Psoas muscle (tissue), 8 donors: ENCODE measurements around the gene DDX27. TPM values are rescaled to one million over a fixed set of nuclear protein-coding genes. Genes with fewer than 3 reads are reported as not detected.

Source experiments
- ATAC-seq, 4 donors: fragments of 200-7000 bp; cut with Tn5 transposase; one replicate each; pipeline ENCODE4 v1.9.1; 2020; ENCODE audit warnings: moderate library complexity in 3 of 4, mild to moderate bottlenecking in 2 of 4
- DNase-seq, 2 donors: peaks; one replicate each; pipeline ENCODE4 v3.0.0-alpha.2; 2020
- H3K27ac ChIP-seq: fragments of 200-600 bp; one replicate; pipeline ENCODE4 v1.8.0; 2022
- H3K27me3 ChIP-seq, 3 donors: fragments of 200-600 bp in 1 of 3; one replicate each; pipeline versions ENCODE4 v1.6.1 to v1.8.0; 2013 to 2022; ENCODE audit warnings: low read length in 2 of 3, mild to moderate bottlenecking in 2 of 3, moderate library complexity in 1 of 3; ENCODE audit not compliant: insufficient read depth in 3 of 3
- H3K36me3 ChIP-seq, 2 donors: fragments of 200-600 bp in 1 of 2; one replicate each; pipeline versions ENCODE4 v1.6.1 to v1.8.0; 2013 to 2022; ENCODE audit warnings: low read depth in 1 of 2, mild to moderate bottlenecking in 1 of 2, moderate library complexity in 1 of 2; ENCODE audit not compliant: insufficient read depth in 1 of 2
- H3K4me1 ChIP-seq: fragments of 200-600 bp; one replicate; pipeline ENCODE4 v1.8.0; 2022
- H3K4me3 ChIP-seq: fragments of 200-600 bp; one replicate; pipeline ENCODE4 v1.8.0; 2022; ENCODE audit warnings: mild to moderate bottlenecking
- H3K9me3 ChIP-seq: fragments of 200-600 bp; one replicate; pipeline ENCODE4 v1.8.0; 2022
- WGBS, 3 donors: extraction: QIAGEN DNeasy Blood & Tissue Kit; methylation state at CpG; one replicate each; pipeline versions ENCODE4 v1.1.6 to v1.1.7; 2013; 5-methylcytosine and 5-hydroxymethylcytosine counted together
- intact Hi-C, 2 donors: fragments of 100-400 bp; cut with DNase I; formaldehyde crosslinking; loops; one replicate each; pipeline versions ENCODE4 v1.11.0 to v1.14.2; 2022
- polyA plus RNA-seq, 3 donors: library from polyadenylated mRNA; stranded (reverse); fragments of 200-250 nt; gene quantifications; one replicate each; pipeline ENCODE4 v1.2.3, GENCODE V29; 2013
- total RNA-seq, 4 donors: library from RNA; stranded (reverse); fragmentation: NEBNext Ultra II Directional in 2 of 4; extraction: Animal tissue kit (Norgen Biotek cat#: 25700) in 2 of 4; gene quantifications; one replicate each; pipeline versions ENCODE4 v1.2.1 to v1.2.4, GENCODE V29; 2021 to 2023
- TF ChIP-seq, protein P1 (sequence below): fragments of 200-600 bp; IDR thresholded peaks from one replicate; pipeline ENCODE4 v1.8.0; 2022; ENCODE audit warnings: antibody characterized with exemption
- donor health status: healthy with polysubstance abuse.
- donor health status: DM: no; HTN: no; CAD: no; lungs with moderate emphysema.
- donor health status: Bipolar disorder and iron deficiency.
- donor health status: healthy.
- donor health status: DM: yes; HTN: yes; CAD: no.
- donor health status: DM: no; HTN: no; CAD: no.
- donor health status: DM: no; HTN: no; CAD: no.
- donor health status: DM: yes; HTN: yes; CAD: no.

DDX27 gene
- total and polyA plus RNA-seq, 7 donors, result 19.4 to 62.9 (median 30.5) TPM

DNA sequence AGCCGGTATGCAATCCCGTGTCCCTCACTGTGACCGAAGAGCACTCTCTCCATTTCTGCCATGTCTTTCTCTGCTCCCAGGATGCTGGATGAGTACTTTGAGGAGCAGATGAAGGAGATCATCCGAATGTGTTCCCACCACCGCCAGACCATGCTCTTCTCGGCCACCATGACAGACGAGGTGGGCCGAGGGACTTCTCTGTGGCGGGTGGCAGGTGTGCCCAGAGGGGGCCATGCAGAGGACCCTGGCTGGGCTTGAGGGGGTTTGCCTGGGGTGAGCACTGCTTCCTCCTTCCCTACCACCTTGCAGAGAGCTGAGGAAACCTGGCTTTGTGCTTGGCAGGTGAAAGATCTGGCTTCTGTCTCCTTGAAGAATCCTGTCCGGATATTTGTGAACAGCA lies 14.0 kb downstream of the DDX27 start:
- Histone ChIP-seq H3K9me3 (no peaks in the 10 kb centered on the region), H3K4me3 (no peak overlapping the region), H3K36me3 (peaks cover 21 to 96% of the 10 kb centered on the region in 2 donors), H3K27me3 (no peaks in the 10 kb centered on the region), H3K4me1 (no peaks in the 10 kb centered on the region), H3K27ac (no peak overlapping the region)
- WGBS, 3 donors, result 91 to 94% (median 92%) methylated on average over 10 of the region's 10 CpGs
- intact Hi-C loops, result no loop called here
- DNase-seq, result no peak
- TF ChIP-seq, protein P1, sequence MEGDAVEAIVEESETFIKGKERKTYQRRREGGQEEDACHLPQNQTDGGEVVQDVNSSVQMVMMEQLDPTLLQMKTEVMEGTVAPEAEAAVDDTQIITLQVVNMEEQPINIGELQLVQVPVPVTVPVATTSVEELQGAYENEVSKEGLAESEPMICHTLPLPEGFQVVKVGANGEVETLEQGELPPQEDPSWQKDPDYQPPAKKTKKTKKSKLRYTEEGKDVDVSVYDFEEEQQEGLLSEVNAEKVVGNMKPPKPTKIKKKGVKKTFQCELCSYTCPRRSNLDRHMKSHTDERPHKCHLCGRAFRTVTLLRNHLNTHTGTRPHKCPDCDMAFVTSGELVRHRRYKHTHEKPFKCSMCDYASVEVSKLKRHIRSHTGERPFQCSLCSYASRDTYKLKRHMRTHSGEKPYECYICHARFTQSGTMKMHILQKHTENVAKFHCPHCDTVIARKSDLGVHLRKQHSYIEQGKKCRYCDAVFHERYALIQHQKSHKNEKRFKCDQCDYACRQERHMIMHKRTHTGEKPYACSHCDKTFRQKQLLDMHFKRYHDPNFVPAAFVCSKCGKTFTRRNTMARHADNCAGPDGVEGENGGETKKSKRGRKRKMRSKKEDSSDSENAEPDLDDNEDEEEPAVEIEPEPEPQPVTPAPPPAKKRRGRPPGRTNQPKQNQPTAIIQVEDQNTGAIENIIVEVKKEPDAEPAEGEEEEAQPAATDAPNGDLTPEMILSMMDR, result no peak
- no peak for ATAC-seq

DNA sequence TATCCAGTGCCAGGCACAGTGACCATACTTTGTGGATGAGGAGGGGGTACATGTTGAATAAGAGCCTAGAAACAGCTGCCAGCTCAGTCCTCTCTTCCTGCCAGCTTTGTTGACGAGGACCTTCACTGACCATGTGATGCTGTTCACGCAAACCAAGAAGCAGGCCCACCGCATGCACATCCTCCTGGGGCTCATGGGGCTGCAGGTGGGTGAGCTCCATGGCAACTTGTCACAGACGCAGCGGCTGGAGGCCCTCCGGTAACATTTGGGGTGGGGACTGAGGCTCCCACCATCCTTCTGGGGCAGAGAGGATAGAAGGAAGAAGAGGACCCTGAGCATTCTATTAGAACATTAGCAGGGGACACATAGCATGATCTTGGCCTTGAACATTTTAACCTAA lies 15.6 kb downstream of the DDX27 start:
- TF ChIP-seq, protein P1, result no peak
- Histone ChIP-seq H3K9me3 (no peaks in the 10 kb centered on the region), H3K36me3 (peaks cover 29 to 96% of the 10 kb centered on the region in 2 donors), H3K27me3 (no peaks in the 10 kb centered on the region), H3K4me1 (no peaks in the 10 kb centered on the region), H3K4me3 (no peak overlapping the region), H3K27ac (no peak overlapping the region)
- DNase-seq (no peak), ATAC-seq (no peak)
- intact Hi-C loops, result no loop called here
- WGBS, 3 donors, result 85 to 91% (median 87%) methylated on average over 6 of the region's 6 CpGs

DNA sequence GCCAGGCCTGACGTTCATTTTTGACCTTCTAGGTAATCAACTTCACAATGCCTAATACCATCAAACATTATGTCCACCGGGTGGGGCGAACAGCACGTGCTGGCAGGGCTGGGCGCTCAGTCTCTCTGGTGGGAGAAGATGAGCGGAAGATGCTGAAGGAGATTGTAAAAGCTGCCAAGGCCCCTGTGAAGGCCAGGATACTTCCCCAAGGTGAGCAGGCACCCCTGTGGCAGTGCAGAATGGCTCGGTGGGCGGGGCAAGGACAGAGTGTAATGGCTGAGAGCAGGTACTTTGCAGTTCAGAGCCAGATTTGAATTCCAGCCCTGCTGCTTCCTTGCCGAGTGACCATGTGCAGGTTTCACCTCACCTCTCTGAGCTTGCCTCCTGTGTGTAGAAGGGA lies 17.1 kb downstream of the DDX27 start:
- no peak for DNase-seq
- intact Hi-C loops, result no loop called here
- Histone ChIP-seq H3K4me1 (no peaks in the 10 kb centered on the region), H3K4me3 (no peak overlapping the region), H3K9me3 (no peaks in the 10 kb centered on the region), H3K27me3 (no peaks in the 10 kb centered on the region), H3K36me3 (peaks cover 24 to 96% of the 10 kb centered on the region in 2 donors), H3K27ac (no peak overlapping the region)
- ATAC-seq, result no peak
- TF ChIP-seq, protein P1, result no peak
- WGBS, 3 donors, result 91 to 96% (median 92%) methylated on average over 9 of the region's 9 CpGs

DNA sequence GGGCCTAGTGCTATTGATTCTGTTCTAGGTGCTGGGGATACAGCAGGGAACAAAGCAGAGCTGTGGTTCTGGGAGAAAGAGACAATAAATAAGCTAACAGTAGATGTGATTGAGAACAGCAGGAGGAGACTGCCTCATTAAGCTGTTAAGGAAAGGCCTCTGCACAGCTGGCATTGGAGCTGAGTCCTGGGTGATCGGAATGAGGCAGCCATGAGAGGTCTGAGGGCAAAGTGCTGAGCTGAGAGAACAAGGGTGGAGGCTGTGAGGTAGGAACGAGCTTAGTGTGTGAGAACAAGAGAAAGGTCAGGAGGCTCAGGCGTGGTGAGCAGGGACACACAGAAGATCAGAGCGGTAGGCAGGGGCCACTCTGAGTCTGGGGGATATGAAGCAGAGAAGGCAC lies 18.3 kb downstream of the DDX27 start:
- H3K36me3 ChIP-seq, result peaks cover 23 to 98% of the 10 kb centered on the region in 2 donors
- TF ChIP-seq, protein P1, result no peak
- H3K4me1 ChIP-seq, result no peaks in the 10 kb centered on the region
- 81 to 92% (median 84%) methylated on average over 4 of the region's 4 CpGs for WGBS, 3 donors
- H3K9me3 ChIP-seq, result no peaks in the 10 kb centered on the region
- no peak overlapping the region for H3K4me3 ChIP-seq
- no peak overlapping the region for H3K27ac ChIP-seq
- H3K27me3 ChIP-seq, result no peaks in the 10 kb centered on the region
- intact Hi-C loops, result no loop called here
- DNase-seq (no peak), ATAC-seq (no peak)
